Activated T-cell treated with anti-CD3 and anti-CD28 coated beads for 48 hours (primary cell): ENCODE results near the gene IGSF21.

ENCODE experiments used
- DNase-seq: peaks from one replicate; pipeline ENCODE4 v3.0.0-alpha.2; 2020; ENCODE audit warnings: low read depth

The IGSF21 gene

DNA sequence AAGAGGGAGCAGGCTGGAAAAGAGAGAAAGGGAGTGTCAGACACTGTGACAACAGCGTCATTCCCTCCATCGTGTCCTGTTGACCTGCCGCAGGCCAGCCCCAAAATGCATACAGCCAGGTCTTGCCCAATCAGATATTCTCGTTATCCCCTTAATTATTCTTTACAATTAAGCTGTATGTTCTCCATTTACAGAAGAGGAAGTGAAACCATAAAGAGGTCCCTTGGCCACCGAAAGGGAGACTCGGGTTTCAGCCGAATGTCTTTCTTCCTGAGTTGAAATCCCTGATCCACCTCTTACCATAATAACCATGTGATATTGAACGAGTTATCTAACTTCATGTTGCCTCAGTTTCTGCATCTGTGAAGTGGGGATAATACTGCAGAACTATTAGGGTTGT lies 70.5 kb downstream of the IGSF21 start:
- DNase-seq = no peak

DNA sequence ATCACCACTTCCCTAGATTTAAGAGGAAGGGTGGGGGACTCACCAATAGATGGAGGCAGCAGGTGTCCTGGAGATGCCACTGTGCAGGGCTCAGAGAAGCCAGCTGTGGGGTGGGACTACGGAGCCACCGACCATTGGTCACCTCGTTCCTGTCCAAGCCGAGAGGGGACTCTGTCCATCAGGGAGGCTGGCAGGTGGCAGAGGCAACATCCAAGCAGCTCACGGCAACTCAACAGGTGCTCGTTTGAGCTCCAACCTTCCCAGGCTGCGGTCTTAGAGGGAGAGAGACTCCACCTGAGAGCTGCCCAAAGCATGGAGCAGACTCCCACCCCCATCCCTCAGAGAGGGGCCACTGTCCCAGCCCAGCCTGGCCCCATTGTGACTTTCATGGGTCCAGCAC lies 71.4 kb downstream of the IGSF21 start:
- no peak for DNase-seq

DNA sequence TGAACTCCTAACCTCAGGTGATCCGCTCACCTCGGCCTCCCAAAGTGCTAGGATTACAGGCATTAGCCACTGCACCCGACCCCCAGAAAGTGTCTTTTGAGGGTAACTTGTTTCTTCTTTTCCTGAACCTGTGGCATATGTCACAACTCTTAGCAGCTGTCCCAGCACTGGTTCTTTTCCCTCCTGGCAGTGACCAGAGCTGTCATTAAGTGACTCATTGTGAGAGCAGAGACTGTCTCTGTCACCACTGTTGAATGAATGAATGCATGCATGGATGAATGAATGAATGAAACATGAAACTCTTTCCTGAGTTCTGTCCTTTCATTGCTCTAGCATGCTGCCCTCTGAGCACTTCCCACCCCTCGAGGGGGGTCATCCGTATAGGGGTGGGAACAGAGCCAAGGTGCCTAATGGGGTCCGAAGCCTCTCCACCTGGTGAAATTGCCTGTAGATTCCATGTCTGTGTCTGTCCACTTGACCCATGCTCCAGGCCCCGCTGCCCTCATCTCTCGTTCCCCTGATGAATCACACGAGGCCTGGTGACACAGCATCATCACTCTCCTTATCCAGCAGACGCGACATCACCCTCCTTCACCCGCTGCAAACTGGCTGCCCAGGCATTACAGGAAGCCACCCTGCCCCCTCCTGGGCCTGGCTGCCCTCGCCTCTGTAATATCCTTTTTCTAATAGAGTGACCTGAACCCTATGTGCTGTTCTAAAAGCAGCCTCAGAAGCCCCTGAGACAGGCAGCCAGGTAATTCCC lies 75.0 kb downstream of the IGSF21 start:
- DNase-seq = no peak

DNA sequence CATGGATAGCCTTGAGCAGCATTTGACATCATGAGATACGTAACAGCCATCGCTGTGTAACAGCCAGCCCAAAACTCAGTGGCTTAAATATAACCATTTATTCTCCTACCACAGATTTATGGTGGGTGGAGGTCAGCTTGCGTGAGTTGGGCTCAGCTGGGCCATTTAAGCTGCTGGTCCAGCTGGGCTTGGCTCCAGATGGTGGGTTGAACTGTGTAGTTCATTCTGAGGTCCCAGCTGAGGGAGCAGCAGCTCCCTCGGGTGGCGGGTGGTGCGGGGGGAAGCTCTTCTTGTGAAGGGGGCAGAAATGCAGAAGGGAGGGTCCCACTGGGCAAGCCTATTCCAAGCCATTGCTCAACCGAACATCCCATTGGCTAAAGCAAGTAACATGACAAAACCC lies 75.9 kb downstream of the IGSF21 start:
- no peak for DNase-seq

DNA sequence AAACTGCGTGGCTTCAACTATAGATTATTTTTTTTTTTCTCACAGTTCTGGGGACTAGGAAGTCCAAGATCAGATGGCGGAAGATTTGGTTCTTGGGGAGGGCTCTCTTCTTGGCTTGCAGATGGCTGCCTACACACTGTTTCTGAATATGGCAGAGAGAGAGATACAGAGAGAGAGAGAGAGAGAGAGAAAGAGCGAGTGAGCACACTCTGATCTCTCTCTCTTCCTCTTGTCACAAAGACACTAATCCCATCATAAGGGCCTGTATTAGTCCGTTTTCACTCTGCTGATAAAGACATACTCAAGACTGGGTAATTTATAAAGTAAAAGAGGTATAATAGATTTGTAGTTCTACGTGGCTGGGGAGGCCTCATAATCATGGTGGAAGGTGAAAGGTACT lies 79.5 kb downstream of the IGSF21 start:
- no peak for DNase-seq

DNA sequence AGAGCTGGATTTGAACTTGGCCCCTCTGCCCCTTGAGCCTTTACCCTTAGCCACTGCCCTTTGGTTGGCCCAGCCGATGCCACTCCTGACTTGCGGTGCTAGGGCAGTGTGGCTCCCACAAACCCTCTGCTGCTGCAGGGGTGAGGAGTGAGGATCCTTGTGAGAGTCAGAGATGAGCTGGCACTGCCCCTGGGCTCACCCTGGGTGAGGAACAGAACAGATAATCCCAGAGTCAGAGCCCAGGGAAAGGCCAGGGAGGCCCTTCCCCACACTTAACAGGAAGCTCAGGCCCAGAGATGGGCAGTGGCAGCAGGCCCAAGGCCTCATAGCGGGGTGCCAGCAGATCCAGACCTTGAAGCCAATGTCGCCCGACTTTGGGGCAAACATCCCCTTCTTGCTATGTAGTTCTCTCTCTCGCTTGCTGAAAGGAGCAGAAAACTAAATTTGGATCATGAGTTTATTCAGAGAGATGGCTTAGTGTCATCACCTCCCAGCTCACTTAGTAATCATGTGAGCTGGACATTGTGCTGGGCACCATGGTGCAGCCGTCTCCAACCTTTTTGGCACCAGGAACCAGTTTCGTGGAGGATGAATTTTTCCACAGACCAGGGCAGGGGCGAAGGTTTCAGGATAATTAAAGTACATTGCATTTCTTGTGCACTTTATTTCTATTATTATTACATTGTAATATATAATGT lies 81.4 kb downstream of the IGSF21 start:
- no peak for DNase-seq

DNA sequence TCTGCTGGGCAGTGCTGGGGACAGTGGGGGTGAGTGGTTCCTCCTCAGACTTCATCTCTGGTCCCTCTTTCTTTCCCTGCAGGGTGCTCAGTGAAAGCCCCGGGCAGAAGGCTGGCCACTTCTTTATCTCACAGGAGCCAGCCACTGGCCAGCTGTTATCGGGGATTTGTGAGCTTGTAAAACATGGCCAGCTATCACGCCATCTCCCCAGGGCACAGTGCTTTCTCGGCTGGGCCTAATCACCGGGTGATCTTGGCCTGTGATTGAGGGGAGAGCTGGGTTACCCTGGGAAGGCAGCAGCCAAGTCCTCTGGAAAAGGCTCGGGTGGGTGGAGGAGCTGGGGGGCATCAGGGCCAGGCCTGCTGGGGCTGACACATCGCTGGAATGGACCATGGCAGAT lies 83.0 kb downstream of the IGSF21 start:
- no peak for DNase-seq

DNA sequence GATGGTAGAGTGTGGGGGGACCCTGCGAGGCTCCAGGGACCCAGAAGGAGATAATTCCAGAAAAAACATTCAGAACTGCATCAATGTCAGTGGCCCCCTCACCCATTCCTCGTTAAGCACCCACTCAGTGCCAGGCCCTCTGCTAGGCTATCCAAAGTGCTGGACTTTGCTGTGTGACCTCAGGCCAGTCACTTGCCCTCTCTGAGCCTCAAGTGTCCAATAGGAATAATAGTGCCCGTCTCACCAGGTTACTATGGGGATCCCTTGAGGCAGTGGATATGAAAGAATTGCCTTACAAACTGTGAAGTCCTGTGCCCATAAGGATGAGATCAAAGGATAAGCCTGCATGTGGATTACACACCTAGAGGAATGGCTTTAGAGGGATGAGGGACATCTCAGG lies 83.4 kb downstream of the IGSF21 start:
- DNase-seq = no peak

DNA sequence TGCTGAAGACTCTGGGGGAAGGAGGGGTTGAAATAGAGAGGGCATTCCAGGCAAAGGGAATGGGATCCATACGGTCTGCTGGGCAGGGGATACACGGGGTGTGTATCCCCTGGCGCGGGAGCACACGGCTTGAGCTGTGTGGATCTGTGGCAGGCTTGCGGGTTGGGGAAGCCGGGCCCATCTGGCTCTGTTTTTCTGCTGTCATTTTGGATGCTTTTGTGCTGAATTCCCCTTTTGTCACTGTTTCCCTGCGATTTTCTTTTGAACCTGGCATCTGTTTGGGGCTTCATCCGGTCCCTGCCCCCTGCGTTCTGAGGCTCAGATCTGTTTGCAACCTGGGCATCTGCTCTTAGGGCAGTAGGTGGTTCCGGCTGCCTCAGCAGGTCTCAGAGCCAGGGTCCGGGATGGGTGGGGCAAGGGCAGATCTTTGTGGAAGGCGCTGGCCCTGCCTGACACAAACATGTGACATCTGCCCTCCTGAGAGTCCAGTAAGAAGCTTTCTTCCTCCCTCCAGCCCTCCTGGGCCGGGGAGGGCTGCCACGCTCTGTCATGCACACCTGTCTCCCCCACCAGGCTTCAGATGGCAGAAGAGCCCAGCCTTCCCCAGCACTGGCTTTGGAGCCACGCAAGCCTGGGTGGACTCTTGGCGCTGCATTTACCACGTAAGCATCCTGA lies 84.0 kb downstream of the IGSF21 start:
- DNase-seq = no peak

DNA sequence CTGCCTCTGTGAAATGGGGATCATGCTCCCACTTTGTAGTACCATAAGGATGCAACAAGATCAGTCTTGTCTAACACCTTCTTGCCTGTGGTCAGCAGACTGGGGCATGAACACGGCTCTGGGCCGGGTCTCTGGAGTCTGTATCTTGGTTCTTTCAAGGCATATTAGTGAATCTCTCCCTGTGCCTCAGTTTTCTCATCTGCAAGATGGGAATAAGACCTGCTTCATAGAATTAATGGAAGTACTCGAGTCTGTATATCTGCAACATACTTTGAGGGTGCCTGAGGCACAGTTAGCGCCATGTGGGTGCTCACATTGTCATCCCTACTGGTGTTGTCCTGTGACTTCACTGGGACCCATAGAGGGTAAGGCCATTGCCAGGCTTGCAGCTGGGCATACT lies 84.6 kb downstream of the IGSF21 start:
- no peak for DNase-seq

DNA sequence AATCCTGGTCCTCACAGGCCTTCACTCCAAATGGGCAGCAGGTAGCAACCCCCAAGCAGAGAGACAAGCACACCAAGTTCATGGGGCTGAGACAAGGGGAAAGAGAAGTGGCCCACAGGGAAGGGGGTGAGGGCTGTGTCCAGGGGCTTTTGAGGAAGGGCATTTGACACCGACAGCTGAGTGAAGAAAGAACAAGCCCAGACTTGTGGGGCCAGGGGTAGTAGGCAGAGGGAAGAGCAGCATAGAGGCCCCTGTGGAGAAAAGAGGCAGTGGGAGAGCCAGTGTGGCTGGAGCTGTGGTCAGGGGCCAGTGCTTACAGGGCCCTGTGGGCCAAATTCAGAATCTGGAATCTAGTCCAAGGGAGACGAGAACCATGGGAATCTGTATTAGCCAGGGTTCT lies 85.4 kb downstream of the IGSF21 start:
- no peak for DNase-seq

DNA sequence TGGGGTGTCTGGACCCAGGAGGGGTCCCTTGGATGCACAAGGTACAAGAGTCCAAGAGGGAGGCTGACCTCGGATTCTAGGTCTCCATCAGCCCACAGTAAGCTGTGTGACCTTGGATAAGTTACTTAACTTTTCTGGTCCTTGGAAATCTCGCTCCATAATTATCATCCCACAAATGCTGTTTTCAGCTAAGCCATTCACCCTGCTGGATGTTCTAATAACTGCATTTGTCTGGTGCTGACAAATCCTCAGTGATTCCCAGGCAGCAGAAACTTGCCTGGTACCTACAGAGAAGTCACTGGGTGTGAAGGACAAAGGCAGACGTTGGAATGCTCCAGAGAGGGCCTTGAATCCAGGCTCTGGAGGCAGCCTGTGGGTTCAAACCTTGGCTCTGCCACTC lies 89.7 kb downstream of the IGSF21 start:
- no peak for DNase-seq

DNA sequence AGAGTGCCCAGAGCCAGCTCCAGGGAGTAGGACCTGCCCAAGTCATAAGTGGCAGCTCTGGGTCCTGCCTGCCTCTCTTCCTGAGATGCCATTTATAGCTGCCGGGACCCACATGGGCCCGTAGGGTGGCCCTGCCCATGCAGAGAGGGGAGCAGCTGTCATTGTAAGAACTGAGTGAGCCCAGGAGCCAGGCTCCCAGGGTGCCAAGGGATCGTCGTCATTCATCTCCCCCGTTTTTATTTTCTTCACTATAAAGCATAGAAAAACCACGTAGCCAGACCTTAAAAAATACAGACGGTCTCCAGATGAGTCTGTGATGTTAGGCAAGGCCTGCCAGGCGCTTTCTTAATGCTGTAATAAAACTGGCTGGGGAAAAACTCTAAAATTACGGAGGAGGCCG lies 90.7 kb downstream of the IGSF21 start:
- DNase-seq = no peak

DNA sequence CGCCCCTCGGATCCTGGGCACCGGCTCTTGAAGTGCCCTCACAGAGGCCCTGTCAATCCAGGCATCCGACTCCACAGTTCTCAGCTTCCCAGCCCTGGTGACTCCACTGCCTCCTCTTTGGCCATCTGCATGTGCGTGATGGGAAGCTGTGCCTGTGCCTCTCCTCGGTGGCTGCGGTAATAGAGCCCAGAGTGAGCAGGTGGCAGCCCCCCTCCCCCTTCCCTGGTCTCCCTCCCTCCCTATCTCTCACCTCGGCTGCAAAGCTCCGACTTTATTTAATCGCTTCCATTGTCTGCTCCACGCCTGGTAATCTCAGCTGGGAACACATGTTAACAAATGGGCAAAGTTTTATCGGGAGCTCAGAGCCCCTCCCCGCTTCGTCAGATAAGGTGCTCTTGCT lies 91.9 kb downstream of the IGSF21 start:
- no peak for DNase-seq

DNA sequence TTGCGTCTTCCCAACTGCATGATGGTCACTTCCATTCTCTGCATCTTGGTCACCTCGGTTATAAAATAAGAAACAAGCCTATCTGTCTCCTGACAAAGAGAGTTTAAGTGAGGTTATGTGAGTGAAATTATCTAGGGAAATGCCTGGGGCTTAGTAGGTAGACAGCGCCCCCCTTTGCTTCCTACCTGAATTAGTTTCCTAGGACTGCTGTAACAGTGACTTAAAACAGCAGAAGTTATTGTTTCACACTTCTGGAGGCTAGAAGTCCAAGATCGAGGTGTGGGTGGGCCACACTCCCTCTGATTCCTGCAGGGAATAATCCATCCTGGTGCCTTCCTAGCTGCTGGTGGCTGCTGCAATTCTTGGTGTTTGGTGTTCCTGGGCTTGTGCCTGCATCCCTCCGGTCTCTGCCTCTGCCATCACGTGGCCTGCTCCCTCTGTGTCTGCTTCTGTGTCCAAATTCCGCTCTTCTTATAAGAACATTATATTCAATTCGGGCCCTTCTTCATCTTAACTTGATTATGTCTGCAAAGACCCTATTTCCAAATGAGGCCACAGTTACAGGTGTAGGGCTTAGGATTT lies 92.6 kb downstream of the IGSF21 start:
- DNase-seq = no peak

DNA sequence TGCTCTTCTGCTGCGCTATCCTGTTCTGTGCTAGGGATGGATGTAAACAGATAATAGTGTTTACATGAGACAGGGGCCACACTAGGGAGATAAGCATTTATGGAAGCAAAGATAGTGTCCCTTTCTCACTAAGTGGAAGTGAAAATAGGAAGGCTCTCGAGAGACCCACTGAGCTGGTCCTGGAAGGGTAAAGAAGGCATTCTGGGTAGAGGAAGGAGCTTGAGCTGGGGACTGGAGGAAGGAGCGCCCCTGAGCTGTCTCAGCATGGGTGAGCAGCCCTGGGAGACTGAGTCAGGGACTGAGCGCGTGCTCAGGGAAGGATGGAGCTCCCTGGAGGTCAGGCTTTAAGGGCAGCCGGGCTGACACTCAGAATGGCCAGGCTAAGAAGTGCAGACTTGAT lies 93.3 kb downstream of the IGSF21 start:
- DNase-seq = no peak

DNA sequence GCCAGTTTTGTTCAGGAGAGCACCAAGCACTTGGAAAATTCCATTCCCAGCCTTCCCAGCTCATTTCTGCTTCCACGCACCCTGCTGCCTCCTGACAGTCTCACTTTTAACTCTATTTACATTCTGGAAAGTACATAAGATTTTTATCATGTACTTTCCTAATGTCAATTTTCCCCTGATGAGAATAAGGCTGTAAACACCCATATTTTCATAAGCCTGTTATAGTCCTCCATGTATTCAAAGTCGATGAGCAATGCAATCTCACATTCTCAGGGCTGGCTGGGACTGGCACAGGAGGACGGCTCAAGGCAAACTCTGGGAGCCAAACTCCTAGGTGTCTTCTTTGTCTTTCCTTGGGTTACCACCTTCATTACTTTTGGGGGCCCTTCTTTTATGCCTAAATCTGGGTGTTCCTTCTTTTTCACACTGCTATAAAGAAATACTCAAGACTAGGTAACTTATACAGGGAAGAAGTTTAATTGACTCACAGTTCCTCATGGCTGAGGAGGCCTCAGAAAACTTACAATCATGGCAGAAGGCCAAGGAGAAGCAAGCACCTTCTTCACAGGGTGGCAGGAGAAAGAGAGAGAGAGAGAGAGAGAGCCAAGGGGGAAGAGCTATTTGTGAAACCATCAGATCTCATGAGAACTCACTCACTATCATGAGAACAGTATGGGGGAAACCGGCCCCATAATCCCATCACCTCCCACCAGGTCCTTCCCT lies 94.6 kb downstream of the IGSF21 start:
- DNase-seq = no peak

DNA sequence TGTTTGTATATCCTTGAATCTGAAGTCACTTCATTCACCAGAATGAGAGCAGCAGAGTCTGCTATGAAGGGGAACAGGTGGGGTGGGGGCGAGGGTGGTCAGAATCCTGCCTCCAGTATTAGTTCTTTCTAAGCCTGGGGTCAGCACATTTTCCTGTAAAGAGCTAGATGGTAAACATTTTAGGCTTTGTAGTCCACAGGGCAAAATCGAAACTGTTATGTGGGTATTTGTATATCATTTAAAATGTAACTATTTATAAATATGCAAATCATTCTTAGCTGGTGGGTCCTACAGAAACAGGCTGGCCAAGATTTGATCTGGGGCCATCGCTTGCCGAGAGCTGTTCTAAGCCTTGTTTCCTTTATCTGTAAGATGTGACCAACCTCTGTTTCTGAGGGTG lies 96.0 kb downstream of the IGSF21 start:
- DNase-seq = no peak

DNA sequence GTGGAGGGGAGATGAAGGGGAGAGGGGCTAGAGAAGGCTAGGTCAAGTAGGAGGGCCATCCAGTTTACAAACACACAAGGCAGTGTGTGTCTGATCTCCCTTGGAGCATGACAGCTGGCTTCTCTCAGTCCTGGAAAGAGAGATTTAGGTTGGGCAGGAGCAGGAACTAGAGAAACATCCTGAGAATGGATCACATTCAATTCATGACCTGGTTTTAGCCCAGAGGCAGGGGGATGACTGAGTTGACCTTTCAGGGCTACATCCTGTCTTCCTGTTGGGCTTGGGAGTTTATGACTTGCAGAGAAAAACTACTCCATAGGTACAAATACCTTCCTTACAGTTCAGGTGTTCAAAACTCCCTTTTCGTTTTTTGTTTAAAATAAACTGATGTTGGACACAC lies 97.0 kb downstream of the IGSF21 start:
- no peak for DNase-seq

DNA sequence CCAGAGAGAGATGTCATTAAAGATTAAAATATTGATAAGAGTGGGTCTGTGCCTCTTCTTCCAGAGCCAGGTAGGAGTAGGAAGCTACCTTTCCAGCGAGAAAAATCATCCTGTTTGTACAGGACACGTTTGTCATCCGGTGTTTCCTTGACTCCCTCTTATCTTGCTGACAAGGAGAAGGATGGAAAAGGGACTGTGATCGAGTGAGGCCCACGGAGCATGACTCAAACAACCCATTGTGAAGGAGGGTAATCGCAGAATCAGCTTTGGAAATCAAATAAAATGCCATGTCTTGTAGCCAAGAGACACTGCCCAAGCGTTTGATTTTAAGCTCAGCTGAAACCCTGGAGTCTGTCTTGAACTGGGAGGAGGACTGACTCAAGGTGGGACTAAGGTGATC lies 97.7 kb downstream of the IGSF21 start:
- DNase-seq = no peak

DNA sequence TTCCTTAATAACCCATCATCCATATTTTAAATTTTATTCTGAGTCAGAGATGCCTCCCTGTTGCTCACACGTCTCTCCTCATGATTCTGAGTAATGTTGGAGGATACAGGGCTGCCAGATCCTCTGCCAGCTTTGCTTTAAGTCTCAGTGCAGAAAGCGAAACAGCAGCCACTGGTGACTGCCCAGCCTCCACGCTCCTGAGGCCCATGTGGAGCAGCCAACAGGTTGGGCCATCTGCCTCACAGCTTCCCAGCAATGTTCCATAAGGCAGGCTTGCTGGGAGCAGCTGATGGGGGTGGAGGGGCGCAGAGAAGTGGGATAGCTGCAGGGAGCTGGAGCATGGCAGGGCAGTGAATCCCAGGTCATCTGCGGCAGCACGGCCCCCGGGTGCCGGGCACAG lies 104.2 kb downstream of the IGSF21 start:
- DNase-seq = no peak

DNA sequence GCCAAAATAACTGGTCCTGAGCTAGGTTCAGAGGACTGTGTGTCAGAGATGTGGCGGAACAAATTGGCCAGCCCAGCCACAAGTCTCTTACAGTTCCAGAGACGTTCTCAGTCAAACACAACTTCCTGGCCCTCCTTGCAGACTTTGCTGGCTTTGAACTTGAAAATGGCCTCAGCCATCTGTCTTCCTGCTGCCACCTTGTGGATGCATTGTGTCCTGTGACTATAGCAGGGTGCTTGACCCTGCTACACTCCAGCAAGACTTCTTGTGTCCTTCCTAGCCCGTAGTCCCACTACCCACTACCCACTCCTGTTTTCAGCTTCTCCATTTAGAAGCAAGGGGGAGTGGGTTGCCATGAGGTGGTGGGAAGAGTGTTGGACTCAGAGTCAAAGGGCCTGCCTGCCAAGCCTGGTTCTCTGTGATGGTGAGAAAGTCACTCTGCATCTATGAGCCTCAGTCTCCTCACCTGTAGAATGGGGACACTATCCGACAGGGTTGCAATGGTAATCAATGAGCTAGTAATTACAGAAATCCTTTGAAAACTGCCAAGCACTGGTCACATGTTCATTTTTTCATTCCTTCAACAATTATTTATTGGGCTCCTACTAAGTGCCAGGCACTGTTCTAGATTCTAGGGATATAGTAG lies 109.9 kb downstream of the IGSF21 start:
- no peak for DNase-seq
